ENCODE results near the gene FAF1.

Gene FAF1

DNA sequence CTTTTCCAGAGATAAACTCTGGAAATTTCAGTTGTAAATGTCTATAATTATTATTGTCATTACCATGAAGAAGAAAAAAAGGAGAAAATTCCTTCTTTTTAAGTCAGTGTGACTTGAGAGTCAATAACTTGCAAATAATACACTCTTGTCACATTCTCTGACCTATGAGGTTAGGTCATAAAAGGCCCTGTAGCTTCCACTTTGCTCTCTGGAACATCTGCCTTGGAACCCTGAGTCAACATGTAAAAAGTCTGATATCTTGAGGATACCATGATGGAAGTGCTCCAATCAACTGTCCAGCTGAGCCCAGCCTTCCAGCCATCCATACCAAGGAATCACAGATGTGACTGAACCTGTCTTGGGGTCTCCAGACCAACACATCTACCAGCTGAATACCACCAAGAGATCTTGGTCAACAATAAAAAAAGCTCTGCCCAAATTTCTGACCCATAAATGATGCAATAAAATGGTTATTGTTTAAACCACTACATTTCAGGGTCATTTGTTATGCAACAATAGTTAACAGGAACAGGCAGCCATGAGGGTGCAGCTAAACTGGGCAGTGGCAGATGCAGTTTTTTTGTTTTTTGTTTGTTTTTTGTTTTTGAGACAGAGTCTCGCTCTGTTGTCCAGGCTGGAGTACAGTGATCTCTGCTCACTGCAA lies 547.1 kb downstream of the FAF1 start:
- Histone ChIP-seq H3K4me2 (ENCODE audit: low read depth, low read length, poor library complexity, severe bottlenecking) (no peak overlapping the region), H3K27me3 (ENCODE audit: low read length) (no peaks in the 10 kb centered on the region), H3F3A (ENCODE audit: insufficient read depth) (no peaks in the 10 kb centered on the region), H3K9me2 (replicated peaks; ENCODE audit: insufficient read depth, low read length) (no peaks in the 10 kb centered on the region), H2AFZ (ENCODE audit: low read depth, low read length, severe bottlenecking) (no peak overlapping the region), H3K4me3 (ENCODE audit: insufficient read depth, low read length, poor library complexity, severe bottlenecking) (no peak overlapping the region), H3K79me2 (ENCODE audit: insufficient read depth, low read length) (no peaks in the 10 kb centered on the region), H4K20me1 (ENCODE audit: low read depth, low read length) (no peaks in the 10 kb centered on the region), H3K9ac (ENCODE audit: low read length) (no peak overlapping the region), H3K9me3 (ENCODE audit: insufficient read depth, low read length) (no peaks in the 10 kb centered on the region), H3K36me3 (ENCODE audit: low read length) (no peaks in the 10 kb centered on the region), H3K27ac (ENCODE audit: low read depth, low read length) (no peak overlapping the region)
- TF ChIP-seq, protein P1, sequence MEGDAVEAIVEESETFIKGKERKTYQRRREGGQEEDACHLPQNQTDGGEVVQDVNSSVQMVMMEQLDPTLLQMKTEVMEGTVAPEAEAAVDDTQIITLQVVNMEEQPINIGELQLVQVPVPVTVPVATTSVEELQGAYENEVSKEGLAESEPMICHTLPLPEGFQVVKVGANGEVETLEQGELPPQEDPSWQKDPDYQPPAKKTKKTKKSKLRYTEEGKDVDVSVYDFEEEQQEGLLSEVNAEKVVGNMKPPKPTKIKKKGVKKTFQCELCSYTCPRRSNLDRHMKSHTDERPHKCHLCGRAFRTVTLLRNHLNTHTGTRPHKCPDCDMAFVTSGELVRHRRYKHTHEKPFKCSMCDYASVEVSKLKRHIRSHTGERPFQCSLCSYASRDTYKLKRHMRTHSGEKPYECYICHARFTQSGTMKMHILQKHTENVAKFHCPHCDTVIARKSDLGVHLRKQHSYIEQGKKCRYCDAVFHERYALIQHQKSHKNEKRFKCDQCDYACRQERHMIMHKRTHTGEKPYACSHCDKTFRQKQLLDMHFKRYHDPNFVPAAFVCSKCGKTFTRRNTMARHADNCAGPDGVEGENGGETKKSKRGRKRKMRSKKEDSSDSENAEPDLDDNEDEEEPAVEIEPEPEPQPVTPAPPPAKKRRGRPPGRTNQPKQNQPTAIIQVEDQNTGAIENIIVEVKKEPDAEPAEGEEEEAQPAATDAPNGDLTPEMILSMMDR (IDR thresholded peaks at IDR 0.05; ENCODE audit: insufficient read depth, low read length, poor library complexity, severe bottlenecking): no peak
- no peak for TF ChIP-seq EZH2phosphoT487 (conservative IDR thresholded peaks at IDR 0.05; ENCODE audit: low read length)

GRCh38 chr1:50405814-50406213 lies 554.3 kb downstream of the FAF1 start:
- Histone ChIP-seq H3K9ac (ENCODE audit: low read length) (no peak overlapping the region), H3K4me2 (ENCODE audit: low read depth, low read length, poor library complexity, severe bottlenecking) (no peak overlapping the region), H3K27me3 (ENCODE audit: low read length) (no peaks in the 10 kb centered on the region), H3K36me3 (ENCODE audit: low read length) (no peaks in the 10 kb centered on the region), H3K9me2 (replicated peaks; ENCODE audit: insufficient read depth, low read length) (no peaks in the 10 kb centered on the region), H3K9me3 (ENCODE audit: insufficient read depth, low read length) (no peaks in the 10 kb centered on the region), H4K20me1 (ENCODE audit: low read depth, low read length) (no peaks in the 10 kb centered on the region), H3K79me2 (ENCODE audit: insufficient read depth, low read length) (no peaks in the 10 kb centered on the region), H3K4me3 (ENCODE audit: insufficient read depth, low read length, poor library complexity, severe bottlenecking) (no peak overlapping the region), H3F3A (ENCODE audit: insufficient read depth) (no peaks in the 10 kb centered on the region), H3K27ac (ENCODE audit: low read depth, low read length) (no peak overlapping the region), H2AFZ (ENCODE audit: low read depth, low read length, severe bottlenecking) (no peak overlapping the region)
- TF ChIP-seq EZH2phosphoT487 (conservative IDR thresholded peaks at IDR 0.05; ENCODE audit: low read length): no peak
- TF ChIP-seq, protein P1 (IDR thresholded peaks at IDR 0.05; ENCODE audit: insufficient read depth, low read length, poor library complexity, severe bottlenecking): no peak

DNA sequence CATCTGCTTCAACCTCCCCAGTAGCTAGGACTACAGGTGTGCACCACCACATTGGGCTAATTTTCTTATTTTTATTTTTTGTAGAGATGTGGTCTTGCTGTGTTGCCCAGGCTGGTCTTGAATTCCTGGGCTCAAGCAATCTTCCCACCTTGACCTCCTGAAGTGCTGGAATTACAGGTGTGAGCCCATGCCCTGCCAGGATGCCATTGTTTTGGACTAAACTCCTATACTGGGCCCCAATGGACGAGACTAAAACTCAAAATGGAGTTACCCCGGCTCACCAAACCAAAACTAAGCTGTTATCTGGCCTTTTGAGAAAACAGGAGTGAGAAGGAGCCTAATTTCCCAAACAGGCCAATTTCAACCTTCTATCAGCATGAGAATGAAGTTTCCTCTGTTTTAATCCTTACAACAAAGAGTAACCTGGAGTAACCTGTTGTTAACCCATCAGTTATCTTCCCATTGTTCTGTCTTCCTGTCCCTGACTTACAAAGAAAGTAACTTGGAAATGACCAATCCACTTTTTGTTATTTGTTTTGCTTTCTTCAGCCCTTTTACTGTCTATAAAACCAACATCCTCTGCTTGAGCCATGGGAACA lies 566.4 kb downstream of the FAF1 start:
- Histone ChIP-seq H3K27me3 (ENCODE audit: low read length) (no peaks in the 10 kb centered on the region), H3K9me3 (ENCODE audit: insufficient read depth, low read length) (no peaks in the 10 kb centered on the region), H3K4me2 (ENCODE audit: low read depth, low read length, poor library complexity, severe bottlenecking) (no peak overlapping the region), H4K20me1 (ENCODE audit: low read depth, low read length) (no peaks in the 10 kb centered on the region), H3K36me3 (ENCODE audit: low read length) (no peaks in the 10 kb centered on the region), H3F3A (ENCODE audit: insufficient read depth) (no peaks in the 10 kb centered on the region), H3K9me2 (replicated peaks; ENCODE audit: insufficient read depth, low read length) (no peaks in the 10 kb centered on the region), H2AFZ (ENCODE audit: low read depth, low read length, severe bottlenecking) (no peak overlapping the region), H3K79me2 (ENCODE audit: insufficient read depth, low read length) (no peaks in the 10 kb centered on the region), H3K9ac (ENCODE audit: low read length) (no peak overlapping the region), H3K27ac (ENCODE audit: low read depth, low read length) (no peak overlapping the region), H3K4me3 (ENCODE audit: insufficient read depth, low read length, poor library complexity, severe bottlenecking) (no peak overlapping the region)
- no peak for TF ChIP-seq EZH2phosphoT487 (conservative IDR thresholded peaks at IDR 0.05; ENCODE audit: low read length)
- TF ChIP-seq, protein P1 (IDR thresholded peaks at IDR 0.05; ENCODE audit: insufficient read depth, low read length, poor library complexity, severe bottlenecking): no peak
